ENCODE data around the gene SPATC1L. TPM values are rescaled to one million over a fixed set of nuclear protein-coding genes. Genes with fewer than 3 reads are reported as not detected.

The SPATC1L gene
- polyA plus RNA-seq, 1 donor from 2014 or later, result 15.0 TPM

DNA sequence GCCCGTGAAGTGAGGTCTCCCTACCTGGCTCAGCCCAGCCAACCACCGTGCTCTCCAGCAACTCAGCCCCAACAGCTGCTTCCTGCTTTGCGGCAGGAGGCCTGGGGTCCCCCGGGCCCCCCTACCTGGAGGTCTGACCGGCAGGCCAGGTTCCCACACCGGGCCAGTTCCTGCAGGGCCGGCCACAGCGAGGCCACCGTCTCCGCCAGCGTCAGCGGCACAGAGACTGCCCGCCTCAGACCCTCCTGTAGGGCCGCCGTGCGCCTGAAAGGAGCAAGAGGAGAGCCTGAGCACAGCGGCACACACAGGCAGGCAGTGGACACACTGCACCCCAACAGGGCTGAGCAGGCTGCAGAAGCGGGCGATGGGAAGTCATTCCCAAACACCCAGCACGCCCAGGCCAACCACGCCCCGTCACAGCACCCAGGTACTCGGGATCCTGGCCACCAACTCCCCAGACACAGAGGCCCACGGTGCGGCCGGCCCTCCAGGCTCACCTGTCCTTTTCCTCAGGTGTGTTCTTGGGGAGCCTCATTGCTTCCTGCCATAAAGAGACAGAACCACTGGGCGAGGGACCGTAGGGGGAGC, 45.8 kb downstream of the SPATC1L start:
- Mint-ChIP-seq H3K4me3 (no peak overlapping the region), H3K9me3 (no peaks in the 10 kb centered on the region)

GRCh38 chr21:46137908-46138307, 46.4 kb downstream of the SPATC1L start:
- Mint-ChIP-seq H3K4me1 (peaks cover 0 to 1% (median 0%) of the 10 kb centered on the region in 3 donors), H3K9me3 (no peaks in the 10 kb centered on the region), H3K36me3 (no peaks in the 10 kb centered on the region), H3K27ac (no peak overlapping the region), H3K27me3 (peaks cover 6% of the 10 kb centered on the region), H3K4me3 (no peak overlapping the region)

More for the DNA sequence above, 45.8 kb downstream of the SPATC1L start:
- Mint-ChIP-seq H3K27ac (no peak overlapping the region), H3K27me3 (peaks cover 6% of the 10 kb centered on the region), H3K36me3 (no peaks in the 10 kb centered on the region), H3K4me1 (peaks cover 0 to 2% (median 2%) of the 10 kb centered on the region in 3 donors)

DNA sequence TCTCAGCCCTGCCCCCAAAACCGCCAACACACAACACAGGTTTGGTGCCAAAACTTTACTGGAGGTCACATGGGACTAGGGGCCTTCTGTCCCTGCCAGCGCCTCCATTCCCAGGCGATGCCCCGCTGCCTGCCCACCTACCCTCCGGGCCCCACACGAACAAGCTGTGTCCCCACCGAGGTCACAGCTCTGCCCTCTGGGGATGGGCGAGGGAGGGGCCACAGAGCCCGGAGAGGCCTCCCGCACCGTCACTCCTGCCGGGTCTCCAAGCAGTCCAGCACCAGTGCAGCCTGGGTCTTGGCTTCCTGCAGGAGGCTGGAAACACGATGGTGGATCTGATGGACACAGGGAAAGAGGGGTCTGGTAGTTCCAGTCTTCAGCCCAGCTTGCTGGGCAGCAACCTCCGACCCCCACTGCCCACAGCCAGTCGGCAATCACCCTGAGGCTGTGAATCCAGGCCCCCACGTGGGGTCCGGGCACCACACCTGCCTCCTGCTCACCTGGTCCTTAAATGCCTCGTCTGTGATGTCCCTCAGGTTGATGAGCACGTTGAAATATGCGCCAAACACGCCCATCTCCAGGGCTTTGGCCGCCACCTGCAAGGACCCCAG, 47.4 kb downstream of the SPATC1L start:
- H3K27ac Mint-ChIP-seq, result no peak overlapping the region
- H3K4me1 Mint-ChIP-seq, result no peaks in the 10 kb centered on the region
- H3K4me3 Mint-ChIP-seq, result no peak overlapping the region
- H3K27me3 Mint-ChIP-seq, result peaks cover 6% of the 10 kb centered on the region
- no peaks in the 10 kb centered on the region for H3K36me3 Mint-ChIP-seq
- no peaks in the 10 kb centered on the region for H3K9me3 Mint-ChIP-seq

DNA sequence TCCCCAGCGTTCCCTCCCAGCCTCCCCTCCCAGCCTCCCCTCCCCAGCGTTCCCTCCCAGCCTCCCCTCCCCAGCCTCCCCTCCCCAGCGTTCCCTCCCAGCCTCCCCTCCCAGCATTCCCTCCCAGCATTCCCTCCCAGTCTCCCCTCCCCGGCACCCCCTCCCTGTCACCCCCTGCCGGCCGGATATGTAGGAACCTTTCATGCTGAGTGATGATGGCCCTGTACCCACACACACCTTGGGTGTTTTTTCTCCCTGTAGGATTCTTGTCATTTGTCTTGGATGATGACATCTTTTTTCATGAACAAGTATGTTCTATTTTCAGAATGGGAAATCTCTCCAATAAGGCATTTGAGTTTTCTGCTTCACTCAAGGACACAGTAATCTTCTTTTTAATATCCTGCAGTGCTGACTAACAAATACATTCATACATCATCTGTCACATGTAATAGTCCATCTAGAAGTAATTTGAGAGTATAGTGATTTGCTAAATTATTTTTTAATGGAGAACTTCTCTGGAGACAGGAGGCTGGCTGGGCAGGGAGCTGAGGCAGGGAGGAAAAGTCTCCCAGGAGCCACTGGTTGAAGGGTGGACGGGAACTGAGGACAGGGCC, 48.4 kb downstream of the SPATC1L start:
- no peak overlapping the region for H3K4me3 Mint-ChIP-seq
- no peaks in the 10 kb centered on the region for H3K9me3 Mint-ChIP-seq
- H3K36me3 Mint-ChIP-seq, result no peaks in the 10 kb centered on the region
- no peaks in the 10 kb centered on the region for H3K4me1 Mint-ChIP-seq
- H3K27me3 Mint-ChIP-seq, result peaks cover 6% of the 10 kb centered on the region
- H3K27ac Mint-ChIP-seq, result no peak overlapping the region

DNA sequence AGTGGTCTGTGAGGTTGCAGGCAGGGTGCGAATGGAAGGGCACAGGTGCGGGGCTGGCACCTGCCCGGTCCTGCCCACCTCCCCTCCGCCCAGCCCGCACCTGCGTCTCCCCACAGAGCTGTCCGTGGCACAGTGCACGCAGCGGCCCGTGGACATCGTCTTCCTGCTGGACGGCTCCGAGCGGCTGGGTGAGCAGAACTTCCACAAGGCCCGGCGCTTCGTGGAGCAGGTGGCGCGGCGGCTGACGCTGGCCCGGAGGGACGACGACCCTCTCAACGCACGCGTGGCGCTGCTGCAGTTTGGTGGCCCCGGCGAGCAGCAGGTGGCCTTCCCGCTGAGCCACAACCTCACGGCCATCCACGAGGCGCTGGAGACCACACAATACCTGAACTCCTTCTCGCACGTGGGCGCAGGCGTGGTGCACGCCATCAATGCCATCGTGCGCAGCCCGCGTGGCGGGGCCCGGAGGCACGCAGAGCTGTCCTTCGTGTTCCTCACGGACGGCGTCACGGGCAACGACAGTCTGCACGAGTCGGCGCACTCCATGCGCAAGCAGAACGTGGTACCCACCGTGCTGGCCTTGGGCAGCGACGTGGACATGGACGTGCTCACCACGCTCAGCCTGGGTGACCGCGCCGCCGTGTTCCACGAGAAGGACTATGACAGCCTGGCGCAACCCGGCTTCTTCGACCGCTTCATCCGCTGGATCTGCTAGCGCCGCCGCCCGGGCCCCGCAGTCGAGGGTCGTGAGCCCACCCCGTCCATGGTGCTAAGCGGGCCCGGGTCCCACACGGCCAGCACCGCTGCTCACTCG, 52.2 kb downstream of the SPATC1L start:
- Mint-ChIP-seq H3K27me3 (peaks cover 2% of the 10 kb centered on the region), H3K4me3 (no peak overlapping the region), H3K4me1 (no peaks in the 10 kb centered on the region), H3K36me3 (no peaks in the 10 kb centered on the region), H3K9me3 (no peaks in the 10 kb centered on the region), H3K27ac (peak overlapping the region in 1 of 3 donors; percentile 47)

DNA sequence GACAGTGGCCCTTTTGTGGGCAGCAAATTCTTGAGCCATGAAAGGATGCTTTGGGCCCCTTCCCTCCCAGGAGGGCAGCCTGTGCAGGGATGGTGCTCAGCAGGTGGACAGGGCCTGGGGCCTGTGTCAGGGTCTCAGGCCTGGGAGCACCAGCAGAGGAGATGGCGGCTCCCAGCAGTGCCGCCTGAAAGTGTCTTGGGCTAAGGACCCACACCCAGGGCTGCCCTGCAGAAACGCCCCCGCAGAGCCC, 52.7 kb downstream of the SPATC1L start:
- no peaks in the 10 kb centered on the region for H3K36me3 Mint-ChIP-seq
- no peak overlapping the region for H3K4me3 Mint-ChIP-seq
- no peaks in the 10 kb centered on the region for H3K9me3 Mint-ChIP-seq
- H3K27ac Mint-ChIP-seq, result no peak overlapping the region
- no peaks in the 10 kb centered on the region for H3K4me1 Mint-ChIP-seq
- H3K27me3 Mint-ChIP-seq, result peaks cover 2% of the 10 kb centered on the region

- no peak overlapping the region for H3K4me3 Mint-ChIP-seq
- no peaks in the 10 kb centered on the region for H3K4me1 Mint-ChIP-seq
- no peak overlapping the region for H3K27ac Mint-ChIP-seq
These were observed 53.2 kb downstream of the SPATC1L start for GRCh38 chr21:46130831-46131587.

GRCh38 chr21:46129846-46130651, 54.2 kb downstream of the SPATC1L start:
- Mint-ChIP-seq H3K4me3 (no peak overlapping the region), H3K27ac (no peak overlapping the region), H3K4me1 (no peaks in the 10 kb centered on the region), H3K9me3 (no peaks in the 10 kb centered on the region), H3K27me3 (no peaks in the 10 kb centered on the region), H3K36me3 (no peaks in the 10 kb centered on the region)

More at GRCh38 chr21:46130831-46131587, 53.2 kb downstream of the SPATC1L start:
- no peaks in the 10 kb centered on the region for H3K9me3 Mint-ChIP-seq
- no peaks in the 10 kb centered on the region for H3K36me3 Mint-ChIP-seq
- peaks cover 2% of the 10 kb centered on the region for H3K27me3 Mint-ChIP-seq

DNA sequence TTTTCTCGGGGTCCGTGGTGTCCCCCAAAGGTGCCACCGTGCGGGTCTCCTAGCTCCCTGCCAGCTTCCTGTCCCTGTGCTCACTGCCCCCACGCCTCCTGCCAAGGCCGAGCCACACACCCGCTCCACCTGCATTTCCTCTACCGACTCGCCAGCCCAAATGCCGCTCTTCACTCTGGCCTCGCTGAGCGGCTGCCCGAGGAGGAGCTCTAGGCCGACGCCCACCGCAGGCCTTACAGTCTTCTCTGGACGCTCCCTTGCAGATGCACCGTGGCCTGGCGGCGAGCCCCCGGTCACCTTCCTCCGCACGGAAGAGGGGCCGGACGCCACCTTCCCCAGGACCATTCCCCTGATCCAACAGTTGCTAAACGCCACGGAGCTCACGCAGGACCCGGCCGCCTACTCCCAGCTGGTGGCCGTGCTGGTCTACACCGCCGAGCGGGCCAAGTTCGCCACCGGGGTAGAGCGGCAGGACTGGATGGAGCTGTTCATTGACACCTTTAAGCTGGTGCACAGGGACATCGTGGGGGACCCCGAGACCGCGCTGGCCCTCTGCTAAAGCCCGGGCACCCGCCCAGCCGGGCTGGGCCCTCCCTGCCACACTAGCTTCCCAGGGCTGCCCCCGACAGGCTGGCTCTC, 55.2 kb downstream of the SPATC1L start:
- H3K36me3 Mint-ChIP-seq, result no peaks in the 10 kb centered on the region
- no peaks in the 10 kb centered on the region for H3K9me3 Mint-ChIP-seq
- H3K27me3 Mint-ChIP-seq, result no peaks in the 10 kb centered on the region
- no peaks in the 10 kb centered on the region for H3K4me1 Mint-ChIP-seq
- H3K4me3 Mint-ChIP-seq, result no peak overlapping the region
- H3K27ac Mint-ChIP-seq, result no peak overlapping the region

DNA sequence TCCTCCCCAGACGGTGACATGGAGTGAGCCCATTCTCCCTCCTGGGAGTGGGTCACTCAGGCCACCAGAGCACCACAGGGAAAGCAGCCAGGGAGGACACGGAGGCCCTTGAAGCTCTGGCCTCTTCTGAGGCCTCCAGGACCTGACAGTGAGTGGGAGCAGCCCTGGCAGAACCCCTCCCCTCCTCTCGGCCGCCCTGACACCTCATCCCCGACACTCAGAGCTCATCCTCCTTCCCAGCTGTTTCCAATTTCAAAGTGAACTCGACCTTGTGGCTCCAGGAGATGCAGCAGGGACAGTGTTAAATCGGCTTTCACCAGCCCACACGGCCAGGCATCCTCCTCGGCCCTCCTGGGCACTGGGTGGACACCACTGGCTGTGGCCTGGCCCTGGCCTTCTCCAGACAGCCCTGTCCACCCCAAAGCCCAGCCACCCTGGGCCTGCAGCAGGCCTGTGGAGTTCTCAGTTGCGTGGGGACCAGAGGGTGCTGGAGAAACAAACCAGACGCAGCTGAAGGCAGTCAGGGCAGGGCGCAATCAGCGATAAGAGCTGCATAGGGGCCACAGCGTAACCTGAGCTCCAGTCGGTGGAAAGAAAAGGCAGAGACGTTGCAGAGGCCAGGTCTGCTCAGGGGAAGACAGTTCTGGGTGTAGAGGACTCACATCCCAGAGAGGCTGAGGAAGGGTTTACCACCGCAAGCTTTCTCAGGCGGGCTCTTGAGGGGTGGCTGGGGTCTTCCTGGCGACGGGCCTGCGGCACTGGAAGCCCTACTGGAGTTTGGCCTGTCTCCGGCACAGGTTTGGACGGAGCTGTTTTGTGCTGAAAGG, 55.9 kb downstream of the SPATC1L start:
- Mint-ChIP-seq H3K9me3 (no peaks in the 10 kb centered on the region), H3K4me3 (no peak overlapping the region), H3K27me3 (no peaks in the 10 kb centered on the region), H3K27ac (no peak overlapping the region), H3K4me1 (no peaks in the 10 kb centered on the region), H3K36me3 (no peaks in the 10 kb centered on the region)

- Mint-ChIP-seq H3K9me3 (no peaks in the 10 kb centered on the region), H3K36me3 (no peaks in the 10 kb centered on the region), H3K4me1 (no peaks in the 10 kb centered on the region), H3K27me3 (no peaks in the 10 kb centered on the region), H3K4me3 (no peak overlapping the region), H3K27ac (no peak overlapping the region)
These were observed 56.8 kb downstream of the SPATC1L start for GRCh38 chr21:46127239-46128105.

GRCh38 chr21:46126309-46127238, 57.7 kb downstream of the SPATC1L start:
- H3K4me1 Mint-ChIP-seq, result no peaks in the 10 kb centered on the region
- H3K27me3 Mint-ChIP-seq, result no peaks in the 10 kb centered on the region
- H3K27ac Mint-ChIP-seq, result no peak overlapping the region

More at GRCh38 chr21:46126309-46127238, 57.7 kb downstream of the SPATC1L start:
- H3K4me3 Mint-ChIP-seq, result no peak overlapping the region
- H3K36me3 Mint-ChIP-seq, result no peaks in the 10 kb centered on the region
- peaks cover 0 to 4% (median 0%) of the 10 kb centered on the region in 3 donors for H3K9me3 Mint-ChIP-seq

All from IgD-negative memory B cell (primary cell).